ENCODE results near the gene GLIS1.

The GLIS1 gene

DNA sequence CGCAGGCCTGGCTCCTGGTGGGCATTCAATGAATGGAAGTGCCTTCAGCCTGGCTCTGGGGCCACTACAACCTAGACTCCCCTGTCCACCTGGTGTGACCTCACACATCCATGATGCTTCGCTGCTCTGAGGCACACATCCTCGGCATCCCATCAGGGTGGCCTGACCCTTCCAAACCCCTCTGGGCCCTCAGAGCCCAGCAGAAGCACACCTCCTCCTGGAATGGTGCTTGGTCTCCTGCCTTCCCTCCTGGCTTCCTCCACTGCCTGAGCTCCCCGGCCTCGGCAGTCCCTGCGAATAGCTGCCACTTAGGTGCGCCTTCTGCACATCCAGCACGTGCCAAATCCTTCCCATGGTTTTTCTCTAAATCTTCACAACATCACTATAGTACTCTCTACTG is 133.8 kb downstream of the GLIS1 start:
- no peak for DNase-seq (ENCODE audit: extremely low read depth, low read depth)
- TF ChIP-seq, protein P1, sequence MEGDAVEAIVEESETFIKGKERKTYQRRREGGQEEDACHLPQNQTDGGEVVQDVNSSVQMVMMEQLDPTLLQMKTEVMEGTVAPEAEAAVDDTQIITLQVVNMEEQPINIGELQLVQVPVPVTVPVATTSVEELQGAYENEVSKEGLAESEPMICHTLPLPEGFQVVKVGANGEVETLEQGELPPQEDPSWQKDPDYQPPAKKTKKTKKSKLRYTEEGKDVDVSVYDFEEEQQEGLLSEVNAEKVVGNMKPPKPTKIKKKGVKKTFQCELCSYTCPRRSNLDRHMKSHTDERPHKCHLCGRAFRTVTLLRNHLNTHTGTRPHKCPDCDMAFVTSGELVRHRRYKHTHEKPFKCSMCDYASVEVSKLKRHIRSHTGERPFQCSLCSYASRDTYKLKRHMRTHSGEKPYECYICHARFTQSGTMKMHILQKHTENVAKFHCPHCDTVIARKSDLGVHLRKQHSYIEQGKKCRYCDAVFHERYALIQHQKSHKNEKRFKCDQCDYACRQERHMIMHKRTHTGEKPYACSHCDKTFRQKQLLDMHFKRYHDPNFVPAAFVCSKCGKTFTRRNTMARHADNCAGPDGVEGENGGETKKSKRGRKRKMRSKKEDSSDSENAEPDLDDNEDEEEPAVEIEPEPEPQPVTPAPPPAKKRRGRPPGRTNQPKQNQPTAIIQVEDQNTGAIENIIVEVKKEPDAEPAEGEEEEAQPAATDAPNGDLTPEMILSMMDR (IDR thresholded peaks at IDR 0.05; ENCODE audit: low read depth, low read length, missing control alignments) = no peak
- no peak overlapping the region for H3K4me3 ChIP-seq (replicated peaks; ENCODE audit: low read depth, low read length)

DNA sequence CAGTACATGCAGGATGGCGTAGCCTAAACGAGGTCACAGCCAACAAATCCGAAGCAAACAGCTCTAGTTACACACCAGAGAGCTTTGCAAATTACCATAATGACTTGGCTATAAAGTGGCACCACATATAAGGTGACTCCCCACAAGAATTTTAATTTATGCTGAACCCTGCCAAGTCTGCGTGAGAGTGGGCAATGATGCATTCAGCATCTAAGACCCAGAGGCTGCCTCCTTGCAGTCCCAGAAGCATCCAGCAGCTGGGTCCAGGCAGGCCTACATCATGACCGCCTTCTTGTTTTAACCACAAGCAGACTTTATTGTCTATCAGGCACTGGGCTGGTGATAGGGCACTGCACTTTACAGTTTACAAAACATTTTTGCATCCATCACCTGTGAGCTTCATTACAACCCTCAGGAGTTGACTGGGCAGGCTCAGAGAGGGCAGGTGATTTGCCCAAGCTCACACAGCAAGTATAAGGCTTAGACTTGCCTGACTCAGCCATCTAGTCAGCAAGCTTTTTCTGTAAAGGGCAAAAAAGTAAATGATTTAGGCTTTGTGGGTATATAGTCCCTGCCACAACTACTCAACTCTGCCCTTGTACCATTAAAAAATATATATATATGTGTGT is 134.6 kb downstream of the GLIS1 start:
- TF ChIP-seq, protein P1 (IDR thresholded peaks at IDR 0.05; ENCODE audit: low read depth, low read length, missing control alignments) = no peak
- no peak overlapping the region for H3K4me3 ChIP-seq (replicated peaks; ENCODE audit: low read depth, low read length)
- DNase-seq (ENCODE audit: extremely low read depth, low read depth) = no peak

DNA sequence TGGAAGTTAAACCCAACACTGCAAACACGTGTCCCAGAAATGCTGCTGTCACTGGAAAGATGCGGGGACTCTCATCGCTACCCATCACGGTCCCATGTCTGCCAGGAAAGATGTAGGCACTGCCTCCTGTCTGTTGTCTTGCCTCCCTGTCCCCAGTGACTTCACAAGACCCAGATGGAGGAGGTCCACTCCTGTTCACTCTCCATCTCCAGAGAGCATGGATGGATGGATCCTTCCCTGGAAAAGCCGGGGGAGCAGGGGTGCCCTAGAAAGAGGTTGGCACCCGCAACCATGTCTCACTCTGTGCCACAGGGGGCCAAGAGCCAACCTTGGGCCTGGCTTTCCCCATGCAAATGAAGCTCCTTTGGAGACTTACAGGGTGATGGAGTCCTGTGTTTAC is 135.5 kb downstream of the GLIS1 start:
- no peak for DNase-seq (ENCODE audit: extremely low read depth, low read depth)
- no peak overlapping the region for H3K4me3 ChIP-seq (replicated peaks; ENCODE audit: low read depth, low read length)
- TF ChIP-seq, protein P1 (IDR thresholded peaks at IDR 0.05; ENCODE audit: low read depth, low read length, missing control alignments) = no peak

DNA sequence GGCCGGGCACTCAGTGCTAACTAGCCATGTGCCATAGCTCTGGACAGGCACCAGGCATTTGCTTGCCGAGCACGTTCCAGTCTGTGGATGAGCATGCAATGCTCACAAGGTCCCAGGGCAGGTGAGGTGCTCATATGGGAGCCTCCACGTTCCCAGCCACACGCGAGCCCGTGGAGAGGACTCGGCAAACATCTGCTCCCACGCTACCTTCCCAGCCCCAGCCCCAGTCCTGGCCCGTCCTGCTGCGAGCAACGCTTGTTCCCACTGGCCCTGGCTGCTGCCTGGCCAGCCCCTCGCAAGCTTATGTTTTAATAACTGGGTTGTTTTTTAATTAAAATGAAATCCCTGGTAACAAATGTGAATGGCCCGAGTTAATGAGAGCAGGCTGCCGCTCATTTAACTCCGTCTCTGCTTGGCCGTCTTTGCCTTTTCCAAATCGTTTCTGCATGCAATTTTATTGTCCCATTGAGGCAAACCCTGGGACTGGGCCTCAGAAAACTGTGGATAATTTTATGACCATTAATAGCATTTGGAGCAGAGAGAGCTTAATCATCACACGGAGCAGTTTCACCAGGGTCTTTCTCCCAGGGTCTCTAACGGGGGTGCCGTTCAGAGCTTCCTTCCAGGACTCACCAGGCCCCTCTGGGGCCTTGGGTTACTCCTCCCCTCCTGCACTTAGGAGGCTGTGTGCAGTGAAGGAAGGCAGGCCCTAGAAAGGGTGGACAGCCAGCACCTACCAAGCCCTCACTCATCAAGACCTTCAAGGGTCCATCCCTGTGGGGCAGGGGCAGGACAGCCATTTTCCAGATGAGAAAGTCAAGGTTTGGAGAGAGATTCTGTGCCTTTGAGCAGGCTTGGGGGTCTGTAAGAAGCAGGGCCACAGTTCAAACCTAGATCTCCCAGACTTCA is 136.8 kb downstream of the GLIS1 start:
- TF ChIP-seq, protein P1 (IDR thresholded peaks at IDR 0.05; ENCODE audit: low read depth, low read length, missing control alignments) = no peak
- no peak overlapping the region for H3K4me3 ChIP-seq (replicated peaks; ENCODE audit: low read depth, low read length)
- DNase-seq (ENCODE audit: extremely low read depth, low read depth) = no peak

DNA sequence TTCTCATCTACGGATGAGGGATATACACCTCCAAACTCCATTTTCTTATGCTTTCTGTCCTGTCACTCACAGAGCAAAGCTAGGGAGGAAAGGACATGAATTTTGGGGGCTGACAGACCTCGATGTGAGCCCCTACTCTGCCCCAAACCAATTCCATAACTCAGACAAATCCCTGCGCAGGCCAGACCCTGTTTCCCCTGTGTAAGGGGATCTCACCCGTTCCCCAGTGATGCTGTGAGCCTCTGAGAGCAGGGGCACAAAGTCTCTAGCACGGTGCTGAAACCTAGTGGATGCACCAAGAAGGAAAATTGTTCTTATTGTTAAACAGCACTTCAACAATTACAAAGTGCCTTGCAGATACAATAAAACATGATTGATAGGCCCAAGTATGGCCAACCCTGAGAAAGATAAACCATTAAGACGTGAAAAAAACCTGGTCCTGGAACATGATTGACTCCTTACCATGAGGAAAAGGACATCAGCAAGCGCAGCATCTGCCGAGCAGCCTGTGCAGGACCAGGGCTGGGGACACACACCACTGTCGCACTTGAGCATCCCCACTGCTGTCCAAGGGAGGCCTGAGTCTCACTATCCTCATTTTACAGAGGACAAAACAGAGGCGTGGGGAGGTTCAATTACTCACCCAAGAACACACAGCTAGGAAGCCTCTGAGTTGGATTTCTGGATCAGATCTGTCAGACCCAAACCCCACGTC is 137.8 kb downstream of the GLIS1 start:
- TF ChIP-seq, protein P1 (IDR thresholded peaks at IDR 0.05; ENCODE audit: low read depth, low read length, missing control alignments) = no peak
- H3K4me3 ChIP-seq (replicated peaks; ENCODE audit: low read depth, low read length) = no peak overlapping the region
- DNase-seq (ENCODE audit: extremely low read depth, low read depth) = no peak

DNA sequence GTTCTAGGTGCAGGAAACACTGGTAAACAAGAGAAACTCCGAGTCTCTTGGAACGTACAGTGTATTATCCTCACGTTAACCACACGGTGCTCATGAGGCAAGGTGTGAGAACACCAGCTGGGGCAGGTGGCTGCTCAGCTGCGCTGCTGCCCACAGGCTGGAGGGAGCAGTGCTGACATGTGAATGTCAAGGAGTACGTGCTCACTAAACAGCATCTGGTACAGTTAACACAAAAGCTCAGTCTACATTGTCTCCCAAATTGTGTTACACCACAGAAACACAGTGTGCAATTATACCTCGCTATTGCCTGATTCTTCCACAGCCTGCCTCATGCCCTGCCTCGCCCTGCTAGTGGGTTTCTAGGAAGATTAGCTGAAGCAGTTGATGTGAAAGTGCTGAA is 138.4 kb downstream of the GLIS1 start:
- TF ChIP-seq, protein P1 (IDR thresholded peaks at IDR 0.05; ENCODE audit: low read depth, low read length, missing control alignments) = no peak
- DNase-seq (ENCODE audit: extremely low read depth, low read depth) = no peak
- H3K4me3 ChIP-seq (replicated peaks; ENCODE audit: low read depth, low read length) = no peak overlapping the region

Measured in HFF-Myc (cell line).